GM19238 (cell line): ENCODE measurements around the gene C1QTNF12.
"Not testable (repeated sequence)": the region's sequence is repeated elsewhere in the genome, so short reads cannot be mapped to it uniquely, and the experiment has no call there.

Source experiments
- DNase-seq: peaks from one replicate; pipeline ENCODE4 v3.0.0; 2011; ENCODE audit warnings: low spot score; ENCODE audit not compliant: insufficient read length

C1QTNF12 gene

DNA sequence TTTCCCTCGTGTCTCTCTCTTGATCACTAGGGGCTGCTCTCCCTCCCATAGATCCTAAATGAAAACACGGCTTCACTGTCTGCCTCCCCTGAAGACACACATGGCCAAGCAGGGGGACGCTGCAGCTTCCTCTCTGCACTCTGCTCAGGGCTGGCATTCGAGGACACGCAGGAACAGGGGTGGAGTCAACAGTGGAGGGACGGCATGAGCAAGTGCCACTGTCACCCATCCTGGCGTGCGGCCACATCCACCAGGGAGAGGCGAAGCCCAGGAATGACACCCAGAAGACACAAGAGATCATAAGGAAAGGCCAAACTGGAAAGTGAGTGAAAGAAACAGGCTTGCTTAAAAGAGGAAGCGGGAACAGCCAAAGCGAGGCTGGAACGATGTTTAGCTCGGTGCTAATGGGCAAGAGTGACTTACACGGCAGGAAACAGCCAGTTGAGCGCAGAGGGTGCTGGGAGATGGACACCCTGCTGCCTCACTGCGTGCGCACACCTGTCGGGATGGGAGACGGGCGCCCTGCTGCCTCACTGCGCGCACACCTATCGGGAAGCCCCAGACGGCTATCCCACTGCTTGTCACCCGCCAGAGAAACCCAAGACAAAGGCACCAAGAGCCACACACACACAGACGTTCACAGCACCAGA lies 13.6 kb upstream of the C1QTNF12 start:
- no peak for DNase-seq

DNA sequence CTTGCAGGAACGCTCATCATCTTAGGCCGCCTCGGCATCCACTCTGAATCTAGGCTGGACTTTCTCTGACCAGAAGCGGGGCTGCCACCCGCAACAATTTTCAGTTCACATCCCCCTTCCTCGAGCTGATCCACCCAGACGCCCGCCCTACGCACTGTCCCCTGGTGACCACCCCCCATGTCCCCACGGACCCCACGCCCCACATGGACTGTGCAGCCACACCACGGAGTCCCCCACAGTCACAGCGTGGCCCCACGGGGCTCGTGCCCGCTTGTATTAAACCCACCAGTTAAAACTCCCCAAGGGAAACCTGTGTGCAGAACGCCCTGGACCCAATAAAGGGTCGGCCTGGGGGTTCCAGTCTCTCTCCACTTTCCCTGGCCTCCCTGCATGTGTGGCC lies 13.0 kb upstream of the C1QTNF12 start:
- DNase-seq = no peak

DNA sequence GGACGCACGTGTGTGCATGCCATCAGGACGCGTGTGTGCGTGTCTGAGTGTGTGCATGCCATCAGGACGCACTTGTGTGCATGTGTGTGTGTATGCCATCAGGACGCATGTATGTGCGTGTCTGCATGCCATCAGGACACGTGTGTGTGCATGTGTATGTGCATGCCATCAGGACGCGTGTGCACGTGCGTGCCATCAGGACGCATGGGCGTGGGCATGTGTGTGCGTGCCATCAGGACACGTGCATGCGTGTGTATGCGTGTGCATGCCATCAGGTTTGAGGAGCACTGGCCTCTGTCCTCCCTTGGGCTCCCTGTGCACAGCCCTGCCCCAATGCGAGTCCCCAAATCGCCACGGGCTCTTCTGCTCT lies 12.6 kb upstream of the C1QTNF12 start:
- DNase-seq = no peak

DNA sequence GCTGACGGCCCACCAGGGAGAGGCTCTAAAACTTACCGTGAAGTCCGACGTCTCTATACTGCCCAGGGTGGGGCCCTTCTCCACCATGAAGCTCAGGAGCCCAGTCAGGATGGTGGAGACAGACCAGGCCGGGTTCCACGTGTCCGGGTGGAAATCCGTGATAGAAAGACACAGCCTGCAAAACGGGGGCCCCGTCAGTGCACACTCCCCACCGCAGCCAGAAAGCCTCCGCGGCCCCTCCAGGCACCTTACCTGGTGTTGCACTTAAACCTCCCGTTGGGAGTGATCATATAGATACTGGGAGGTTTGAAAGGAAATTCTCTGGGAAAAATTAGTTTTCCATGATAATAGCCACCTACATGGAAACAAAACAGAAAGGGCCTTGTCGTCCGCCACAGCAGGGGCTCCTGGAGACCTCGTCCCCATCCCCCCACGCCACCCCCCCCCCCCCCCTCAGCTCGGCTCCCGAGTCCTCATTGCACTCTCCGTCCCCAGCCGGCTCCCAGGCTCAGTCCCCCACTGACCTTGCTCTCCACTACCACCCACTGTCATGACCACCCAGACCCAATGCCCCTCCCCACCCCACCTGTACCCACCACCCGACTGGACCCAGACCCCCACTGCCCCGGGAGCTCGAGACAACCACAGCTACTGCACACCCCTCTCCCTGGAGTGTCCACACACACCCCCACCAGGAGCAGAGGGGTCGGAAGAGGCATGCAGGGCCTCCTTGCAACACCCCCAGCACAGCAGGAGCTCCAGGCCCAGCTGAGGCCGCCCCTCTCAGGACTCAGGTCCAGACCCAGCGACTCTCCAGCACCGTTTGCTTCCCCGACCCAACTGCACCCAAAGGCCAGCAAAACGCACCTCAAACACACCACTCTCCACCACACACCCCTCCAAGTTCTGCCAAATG lies 10.7 kb upstream of the C1QTNF12 start:
- no peak for DNase-seq

DNA sequence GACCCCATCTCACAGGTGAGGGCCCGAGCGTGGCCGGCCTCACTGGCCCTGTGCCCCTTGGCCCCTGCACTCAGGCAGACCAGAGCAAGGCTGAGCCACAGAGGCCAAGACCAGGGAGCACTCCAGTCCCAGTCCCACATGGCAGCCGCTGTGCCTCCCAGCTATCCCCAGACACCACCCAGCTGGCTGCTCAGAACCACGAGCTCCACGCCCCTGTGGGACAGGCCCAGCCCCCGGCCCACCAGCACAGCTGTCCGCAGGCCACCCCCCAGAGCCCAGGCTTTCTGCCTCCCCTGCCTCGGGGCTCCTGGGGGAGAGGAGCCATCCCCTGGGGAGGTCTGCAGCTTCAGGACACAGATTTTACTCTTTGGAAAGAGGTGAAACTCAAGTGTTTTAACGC lies 9.1 kb upstream of the C1QTNF12 start:
- DNase-seq = no peak

DNA sequence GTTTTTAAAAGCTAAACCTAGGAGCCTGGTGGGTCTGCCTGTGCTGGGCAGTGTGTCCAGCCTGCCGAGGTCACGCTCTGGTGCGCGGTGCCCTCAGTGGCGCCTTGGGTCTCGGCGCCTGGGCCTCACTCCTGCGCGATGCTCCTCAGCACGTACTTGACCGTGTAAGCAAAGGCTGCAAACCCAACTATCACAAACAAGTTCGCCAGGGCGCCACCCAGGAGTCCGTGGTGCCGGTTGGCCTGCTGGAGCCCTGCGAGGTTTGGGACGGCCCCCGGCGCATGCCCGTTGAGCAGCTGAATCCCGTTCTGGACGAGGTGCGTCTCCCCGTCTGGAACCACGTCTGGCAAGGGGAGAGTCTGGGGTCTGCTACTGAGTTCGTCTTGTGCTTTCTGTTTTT lies 8.6 kb upstream of the C1QTNF12 start:
- no peak for DNase-seq

DNA sequence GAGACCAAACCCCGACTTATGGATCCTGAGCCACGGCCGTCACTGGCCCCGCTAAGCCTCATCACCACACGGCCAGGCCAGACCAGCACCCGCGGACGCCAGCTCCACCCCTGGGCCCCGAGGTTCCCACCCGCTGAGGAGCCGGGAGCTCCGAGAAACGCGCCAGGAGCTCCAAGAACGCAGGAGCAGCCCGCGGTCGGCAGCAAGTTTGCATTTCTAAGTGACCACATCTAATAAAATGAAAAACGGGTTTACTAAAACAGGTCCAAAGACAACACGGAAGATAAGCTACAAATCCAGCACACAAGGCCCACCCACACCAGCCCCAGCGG lies 8.1 kb upstream of the C1QTNF12 start:
- no peak for DNase-seq

DNA sequence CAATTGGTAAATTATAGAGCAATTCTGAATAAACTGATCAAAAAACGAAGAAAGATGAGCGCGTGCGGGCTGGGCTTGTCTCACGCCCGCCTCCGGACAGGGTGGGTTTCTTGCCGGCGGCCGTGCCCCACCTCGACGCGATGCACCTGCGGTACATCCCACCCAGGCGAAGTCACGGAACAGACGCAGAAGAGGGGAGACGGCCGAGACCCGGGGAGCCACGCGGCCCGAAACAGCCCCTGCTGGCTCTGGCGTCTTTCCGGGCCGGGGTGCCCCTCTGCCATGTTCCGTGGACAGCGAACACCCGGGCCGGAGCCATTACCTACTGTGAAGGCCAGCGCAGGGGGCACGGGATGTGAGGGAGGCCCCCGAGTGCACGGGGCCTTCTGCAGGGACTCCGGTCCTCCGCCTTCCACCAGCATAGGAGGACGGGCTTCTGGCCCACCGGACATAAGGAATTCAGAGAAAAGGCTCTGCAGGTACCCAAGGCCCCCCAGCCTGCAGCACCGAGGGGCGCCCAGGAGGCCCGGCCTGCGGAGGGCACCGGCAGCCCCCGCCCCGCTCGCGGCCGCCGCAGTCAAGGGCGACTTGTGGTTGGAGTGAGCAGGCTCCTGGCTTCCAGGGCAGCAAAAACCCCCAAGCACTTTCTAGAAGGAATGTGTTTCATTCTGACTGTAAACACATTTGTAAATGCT lies 7.6 kb upstream of the C1QTNF12 start:
- DNase-seq = no peak

DNA sequence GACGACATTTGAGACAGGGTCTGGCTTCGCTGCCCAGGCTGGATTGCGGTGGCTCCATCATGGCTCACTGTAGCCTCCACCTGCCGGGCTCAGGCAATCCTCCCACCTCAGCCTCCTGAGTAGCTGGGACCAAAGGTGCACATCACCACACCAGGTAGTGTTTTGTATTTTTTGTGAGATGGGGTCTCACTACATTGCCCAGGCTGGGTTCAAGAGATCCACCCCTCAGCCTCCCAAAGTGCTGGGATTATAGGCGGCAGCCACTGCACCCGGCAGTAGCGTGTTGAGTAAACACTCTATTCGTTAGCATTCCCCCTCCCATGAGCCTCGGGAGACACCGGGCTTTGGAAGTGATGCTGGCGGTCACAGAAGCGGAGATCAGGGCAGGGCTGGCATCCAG lies 6.8 kb upstream of the C1QTNF12 start:
- DNase-seq = no peak

DNA sequence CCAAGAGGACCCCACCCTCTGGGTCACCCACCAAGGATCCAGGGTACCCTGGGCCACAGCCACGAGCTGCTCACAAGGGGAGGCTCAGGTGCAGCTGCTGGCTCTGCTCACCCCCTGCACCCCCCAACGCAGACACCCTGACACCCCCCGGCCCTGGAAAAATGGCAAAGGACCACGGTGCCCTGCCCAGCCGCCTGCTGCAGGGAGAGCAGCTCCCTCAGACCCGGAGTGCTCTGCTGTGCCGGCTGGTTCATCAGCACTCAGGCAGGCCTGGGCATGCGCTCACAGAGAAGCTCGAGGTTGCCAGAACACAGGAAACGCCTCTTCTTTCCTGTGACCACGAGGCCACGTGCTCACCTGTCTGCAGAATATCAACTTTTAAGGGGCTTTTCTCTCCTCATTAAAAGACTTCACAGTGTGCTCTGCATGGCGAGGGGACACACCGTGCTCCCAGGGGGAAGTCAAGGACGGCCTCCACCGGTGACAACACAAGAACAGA lies 4.3 kb upstream of the C1QTNF12 start:
- peak; percentile 71 for DNase-seq

DNA sequence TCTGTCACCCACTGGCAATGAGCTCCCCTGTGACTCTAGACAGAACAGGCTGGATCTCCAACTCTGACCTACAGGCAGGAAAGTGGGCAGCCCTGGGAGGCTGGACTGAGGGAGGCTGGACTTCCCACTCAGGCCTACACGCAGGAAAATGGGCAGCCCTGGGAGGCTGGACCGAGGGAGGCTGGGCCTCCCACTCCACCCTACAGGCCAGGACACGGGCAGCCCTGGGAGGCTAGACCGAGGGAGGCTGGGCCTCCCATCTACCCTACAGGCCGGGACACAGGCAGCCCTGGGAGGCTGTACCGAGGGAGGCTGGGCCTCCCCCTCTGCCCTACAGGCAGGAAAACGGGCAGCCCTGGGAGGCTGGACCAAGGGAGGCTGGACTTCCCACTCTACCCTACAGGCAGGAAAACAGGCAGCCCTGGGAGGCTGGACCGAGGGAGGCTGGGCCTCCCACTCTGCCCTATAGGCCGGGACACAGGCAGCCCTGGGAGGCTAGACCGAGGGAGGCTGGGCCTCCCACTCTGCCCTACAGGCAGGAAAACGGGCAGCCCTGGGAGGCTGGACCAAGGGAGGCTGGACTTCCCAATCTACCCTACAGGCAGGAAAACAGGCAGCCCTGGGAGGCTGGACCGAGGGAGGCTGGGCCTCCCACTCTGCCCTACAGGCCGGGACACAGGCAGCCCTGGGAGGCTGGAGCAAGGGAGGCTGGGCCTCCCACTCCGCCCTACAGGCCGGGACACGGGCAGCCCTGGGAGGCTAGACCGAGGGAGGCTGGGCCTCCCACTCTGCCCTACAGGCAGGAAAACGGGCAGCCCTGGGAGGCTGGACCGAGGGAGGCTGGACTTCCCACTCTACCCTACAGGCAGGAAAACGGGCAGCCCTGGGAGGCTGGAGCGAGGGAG lies 1.7 kb upstream of the C1QTNF12 start:
- not testable (repeated sequence) for DNase-seq

DNA sequence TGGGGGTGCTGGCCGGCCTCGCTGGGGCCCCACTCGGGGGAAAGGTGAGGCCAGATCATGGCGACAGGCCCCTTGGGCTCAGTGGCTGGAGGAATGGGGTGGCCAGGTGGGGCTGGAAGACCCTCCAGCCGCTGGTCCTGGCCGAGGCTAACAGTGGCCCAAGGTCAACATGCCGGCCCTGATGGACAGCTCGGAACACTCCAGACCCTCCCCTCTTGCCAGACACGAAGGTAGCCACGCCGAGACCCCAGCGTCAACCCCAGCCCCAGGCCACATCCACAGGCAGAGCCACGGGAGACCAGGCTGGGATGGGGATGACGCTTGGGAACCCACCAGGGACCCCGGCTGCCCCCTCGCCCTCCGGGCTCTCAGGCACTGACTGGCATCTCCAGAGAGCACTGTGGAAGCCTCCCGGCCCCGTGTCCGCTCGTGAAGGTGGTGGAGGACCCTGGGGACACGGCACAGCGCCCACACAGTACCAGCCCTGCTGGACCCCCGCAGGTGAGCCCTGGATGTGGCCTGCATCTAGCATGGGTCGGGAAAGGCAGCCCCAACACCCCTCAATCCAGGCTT lies 905 bp upstream of the C1QTNF12 start:
- no peak for DNase-seq

DNA sequence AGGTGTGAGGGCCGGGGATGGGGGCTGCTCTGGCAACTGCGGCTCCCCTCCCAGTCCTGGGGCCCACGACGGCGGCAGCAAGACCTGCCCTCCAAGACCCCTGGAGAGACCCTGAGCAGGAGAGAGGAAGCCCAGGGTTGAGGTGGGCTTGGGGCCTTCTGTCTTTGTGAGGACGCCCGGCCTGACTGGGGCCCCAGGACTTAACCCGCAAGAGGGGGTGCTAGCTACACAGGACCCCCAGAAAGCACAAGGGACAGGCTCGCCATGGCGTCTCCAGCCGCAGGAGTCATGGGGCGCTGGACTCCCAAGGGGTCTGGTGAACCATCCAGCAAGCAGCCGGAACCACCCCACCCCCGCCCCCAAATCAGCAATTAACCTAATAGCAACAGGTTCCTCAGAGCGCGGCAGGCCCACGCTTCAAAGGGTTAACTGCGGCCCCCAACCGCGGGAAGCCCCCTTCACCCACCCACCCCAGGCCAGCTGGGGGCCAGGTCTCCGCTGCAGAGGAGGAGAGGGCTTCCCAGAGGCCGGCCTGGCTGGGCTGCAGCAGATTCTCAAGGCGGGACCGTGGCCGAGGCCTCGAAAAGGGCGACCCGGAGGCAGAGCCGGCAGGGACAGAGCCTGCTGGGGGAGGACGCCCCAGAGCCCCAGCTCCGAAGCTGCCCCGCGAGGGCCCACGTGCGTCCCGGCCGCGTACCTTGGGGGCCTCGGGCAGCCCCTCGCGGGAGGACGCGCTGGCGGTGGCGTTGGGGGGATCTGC lies 525 bp downstream of the C1QTNF12 start:
- DNase-seq = no peak

DNA sequence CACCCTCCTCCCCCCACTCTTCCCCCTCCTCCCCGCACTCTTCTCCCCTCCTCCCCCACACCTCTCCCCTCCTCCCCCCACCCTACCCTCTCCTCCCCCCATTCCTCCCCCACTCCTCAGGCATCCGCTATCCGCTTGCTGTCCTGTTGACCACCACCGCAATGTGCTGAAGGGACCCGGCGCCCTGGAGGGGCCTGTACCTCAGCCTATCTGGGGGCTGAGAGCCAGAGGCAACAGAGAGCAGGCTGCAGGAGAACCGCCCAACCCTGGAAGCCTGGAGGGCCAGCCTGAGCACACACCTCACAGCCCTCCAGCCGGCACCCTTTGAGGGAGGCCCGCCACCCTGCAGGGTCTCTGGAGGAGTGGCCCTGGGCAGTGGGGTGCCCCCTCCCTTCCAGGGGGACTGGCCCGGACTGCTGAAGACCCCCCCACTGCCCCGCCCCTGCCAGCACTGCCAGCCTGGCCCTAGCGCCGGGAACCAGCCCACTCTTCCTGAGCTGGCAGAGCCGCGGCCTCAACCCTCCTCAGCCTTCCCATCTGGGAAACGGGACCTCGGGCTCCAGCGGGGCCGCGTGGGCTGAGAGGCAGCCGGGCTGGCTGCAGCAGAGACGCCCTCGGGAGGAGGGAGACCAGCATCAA lies 1.2 kb downstream of the C1QTNF12 start:
- DNase-seq = no peak

DNA sequence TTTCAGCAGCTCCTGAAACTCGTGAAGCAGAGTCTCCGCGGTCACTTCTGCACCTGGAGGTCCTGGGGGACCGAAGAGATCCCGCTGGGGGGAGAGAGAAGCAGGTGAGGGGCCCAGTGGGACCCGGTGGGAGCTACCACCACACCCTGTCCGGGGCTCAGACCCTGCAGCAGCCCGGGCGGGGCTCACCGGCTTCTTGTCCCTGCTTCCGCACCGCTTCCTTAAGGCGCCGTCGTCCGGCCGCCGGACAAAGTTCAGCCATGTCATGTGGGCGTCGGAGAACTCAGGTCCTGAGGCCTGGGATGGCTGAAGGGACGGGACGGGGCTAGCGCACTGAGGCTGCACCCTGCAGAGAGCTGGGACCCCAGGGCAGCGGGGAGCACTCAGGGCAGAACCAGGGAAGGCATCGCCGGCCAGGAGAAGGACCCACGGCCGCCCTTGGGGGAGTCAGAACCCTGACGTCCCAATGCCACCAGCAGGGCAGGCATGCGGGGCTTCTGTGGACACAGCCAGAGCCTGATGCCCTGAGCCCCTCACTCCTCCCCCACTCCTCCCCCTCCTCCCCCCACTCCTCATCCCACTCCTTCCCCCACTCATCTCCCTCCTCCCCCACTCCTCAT lies 2.2 kb downstream of the C1QTNF12 start:
- no peak for DNase-seq

DNA sequence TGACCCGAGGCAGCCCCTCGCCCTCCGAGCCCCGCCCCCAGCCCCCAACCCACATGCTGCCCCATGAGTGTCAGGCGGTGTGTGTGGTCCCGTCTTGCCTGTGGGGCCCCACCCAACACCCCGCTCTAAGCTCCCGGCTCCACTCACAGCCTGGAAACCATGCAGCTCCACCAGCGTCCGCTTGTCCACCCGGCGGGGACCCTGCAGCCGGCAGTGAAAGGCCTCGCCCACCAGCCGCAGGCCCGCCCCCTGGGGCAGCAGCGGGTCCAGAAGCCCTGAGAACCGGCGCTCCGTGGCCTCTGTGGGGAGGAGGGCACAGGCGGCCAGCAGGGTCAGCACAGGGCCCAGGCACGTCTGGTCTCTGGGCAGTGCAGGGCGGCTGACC lies 2.7 kb downstream of the C1QTNF12 start:
- DNase-seq = no peak

DNA sequence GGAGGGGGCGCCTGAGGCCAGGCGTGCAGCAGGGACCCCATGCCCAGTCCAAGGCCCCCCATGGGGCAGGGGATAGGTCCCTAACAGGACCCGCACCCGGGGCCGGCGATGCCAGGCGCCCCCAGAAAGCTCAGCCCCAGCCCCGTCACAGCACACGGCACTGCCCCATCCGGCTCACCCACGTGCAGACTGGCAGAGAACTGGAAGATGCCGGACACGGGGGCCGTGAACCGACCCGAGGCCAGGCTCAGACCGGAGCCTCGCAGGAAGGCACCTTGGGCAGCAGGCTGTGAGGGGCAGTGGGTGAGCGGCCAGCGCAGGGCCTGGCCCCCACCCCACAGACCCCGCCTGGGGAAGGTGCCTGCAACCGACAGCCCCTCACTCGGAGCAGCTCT lies 3.3 kb downstream of the C1QTNF12 start:
- no peak for DNase-seq

DNA sequence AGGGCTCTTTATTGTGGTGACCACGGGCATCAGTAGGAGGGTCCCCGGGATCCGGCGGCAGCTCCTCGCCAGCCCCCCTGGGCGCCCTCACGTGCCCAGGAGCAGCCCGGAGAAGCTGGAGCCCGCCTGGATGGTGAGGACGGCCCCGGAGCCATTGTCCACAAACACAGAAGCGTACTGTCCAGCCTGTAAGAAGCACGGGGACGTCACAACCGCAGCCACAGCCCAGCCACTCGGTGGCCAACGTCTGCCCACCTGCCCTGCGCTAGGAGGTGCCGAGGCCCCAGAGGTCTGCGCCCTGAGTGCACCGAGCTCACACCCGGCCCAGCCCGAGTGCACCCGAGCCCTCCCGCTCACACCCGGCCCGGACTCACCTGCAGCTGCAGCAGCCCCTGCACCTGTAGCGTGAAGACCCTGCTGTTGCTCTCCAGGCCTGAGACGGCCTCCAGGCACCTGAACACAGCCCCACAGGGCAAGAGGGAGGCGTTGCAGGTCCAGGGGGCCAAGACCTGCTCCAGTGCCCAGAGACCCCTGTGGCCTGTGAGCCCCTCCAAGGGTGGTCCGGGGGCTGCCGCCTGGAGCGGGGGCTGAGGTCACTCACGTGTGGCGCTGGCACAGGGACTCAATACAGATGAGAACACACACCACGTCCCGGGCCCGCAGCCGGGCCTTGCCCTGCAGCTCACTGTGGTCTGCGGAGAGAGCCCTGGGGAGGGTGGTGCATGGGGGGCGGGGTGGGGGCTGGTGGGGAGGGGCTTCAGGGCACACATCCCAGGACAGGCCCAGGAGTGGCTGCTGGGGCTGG lies 3.9 kb downstream of the C1QTNF12 start:
- DNase-seq = no peak
